ENCODE measurements around the gene HRCT1.

DNA sequence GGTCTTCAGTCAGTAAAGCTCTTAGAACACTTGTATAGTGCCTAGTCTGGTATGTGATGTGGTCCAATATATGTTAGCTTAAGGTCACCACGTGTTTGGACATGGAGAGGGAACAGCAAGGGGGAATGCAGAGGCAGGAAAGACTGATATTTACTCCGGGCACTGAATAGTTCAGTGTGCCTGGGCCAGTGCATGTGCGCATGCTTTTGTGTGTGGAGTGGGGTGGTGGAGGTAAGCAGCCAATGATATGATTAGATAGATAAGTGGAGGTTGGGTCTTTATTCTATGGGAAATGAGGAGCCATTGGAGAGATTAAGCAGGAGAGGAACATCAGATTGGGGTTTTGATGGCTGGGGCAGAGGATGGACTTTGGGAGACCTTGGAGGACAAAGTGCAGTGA, 49.8 kb upstream of the HRCT1 start:
- TF ChIP-seq, protein P1, sequence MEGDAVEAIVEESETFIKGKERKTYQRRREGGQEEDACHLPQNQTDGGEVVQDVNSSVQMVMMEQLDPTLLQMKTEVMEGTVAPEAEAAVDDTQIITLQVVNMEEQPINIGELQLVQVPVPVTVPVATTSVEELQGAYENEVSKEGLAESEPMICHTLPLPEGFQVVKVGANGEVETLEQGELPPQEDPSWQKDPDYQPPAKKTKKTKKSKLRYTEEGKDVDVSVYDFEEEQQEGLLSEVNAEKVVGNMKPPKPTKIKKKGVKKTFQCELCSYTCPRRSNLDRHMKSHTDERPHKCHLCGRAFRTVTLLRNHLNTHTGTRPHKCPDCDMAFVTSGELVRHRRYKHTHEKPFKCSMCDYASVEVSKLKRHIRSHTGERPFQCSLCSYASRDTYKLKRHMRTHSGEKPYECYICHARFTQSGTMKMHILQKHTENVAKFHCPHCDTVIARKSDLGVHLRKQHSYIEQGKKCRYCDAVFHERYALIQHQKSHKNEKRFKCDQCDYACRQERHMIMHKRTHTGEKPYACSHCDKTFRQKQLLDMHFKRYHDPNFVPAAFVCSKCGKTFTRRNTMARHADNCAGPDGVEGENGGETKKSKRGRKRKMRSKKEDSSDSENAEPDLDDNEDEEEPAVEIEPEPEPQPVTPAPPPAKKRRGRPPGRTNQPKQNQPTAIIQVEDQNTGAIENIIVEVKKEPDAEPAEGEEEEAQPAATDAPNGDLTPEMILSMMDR (IDR thresholded peaks at IDR 0.05), result no peak
- TF ChIP-seq POLR2A (IDR thresholded peaks at IDR 0.05), result no peak

Measured in upper lobe of left lung (tissue), 4 donors.